GM23338 (cell line): ENCODE measurements around the gene GSTT4.

ENCODE experiments used
- CREB1 ChIP-seq: fragments of 250-450 bp; sonication (Bioruptor Pico); IDR thresholded peaks from 2 replicates; pipeline ENCODE4 v1.5.0; 2020; ENCODE audit warnings: low read depth, mild to moderate bottlenecking, moderate library complexity
- CTCF ChIP-seq, 2 experiments: fragments of 200-600 bp in 1 of 2; sonication (generic) in 1 of 2; conservative IDR thresholded peaks; 2 replicates each; pipeline versions ENCODE4 v1.5.1 to v1.6.1; 2016 to 2017; ENCODE audit warnings: antibody characterized with exemption in 2 of 2, low read depth in 2 of 2, mild to moderate bottlenecking in 2 of 2, moderate library complexity in 1 of 2
- EZH2 ChIP-seq: fragments of 200-600 bp; sonication (generic); IDR thresholded peaks from one replicate; pipeline ENCODE4 v1.8.0; 2017; ENCODE audit warnings: antibody characterized with exemption, mild to moderate bottlenecking, low read depth; ENCODE audit not compliant: unreplicated experiment
- EZH2phosphoT487 ChIP-seq: fragments of 200-600 bp; sonication (generic); IDR thresholded peaks from one replicate; pipeline ENCODE4 v1.8.1; 2018; ENCODE audit warnings: antibody characterized with exemption; ENCODE audit not compliant: unreplicated experiment
- JUNB ChIP-seq: IDR thresholded peaks from one replicate; pipeline ENCODE4 v1.6.1; 2016; ENCODE audit warnings: antibody characterized with exemption; ENCODE audit not compliant: unreplicated experiment
- POLR2AphosphoS5 ChIP-seq: IDR thresholded peaks from 2 replicates; pipeline ENCODE4 v1.6.1; 2016; ENCODE audit warnings: antibody characterized with exemption, low read depth
- REST ChIP-seq: IDR thresholded peaks from one replicate; pipeline ENCODE4 v1.6.1; 2018; ENCODE audit warnings: antibody characterized with exemption; ENCODE audit not compliant: unreplicated experiment
- STAT1 ChIP-seq: IDR thresholded peaks from one replicate; pipeline ENCODE4 v1.6.1; 2016; ENCODE audit warnings: antibody characterized with exemption; ENCODE audit not compliant: unreplicated experiment
- ZNF114 ChIP-seq: fragments of 250-450 bp; sonication (Bioruptor Pico); IDR thresholded peaks from 2 replicates; pipeline ENCODE4 v1.5.0; 2020; ENCODE audit warnings: mild to moderate bottlenecking, moderate library complexity

DNA sequence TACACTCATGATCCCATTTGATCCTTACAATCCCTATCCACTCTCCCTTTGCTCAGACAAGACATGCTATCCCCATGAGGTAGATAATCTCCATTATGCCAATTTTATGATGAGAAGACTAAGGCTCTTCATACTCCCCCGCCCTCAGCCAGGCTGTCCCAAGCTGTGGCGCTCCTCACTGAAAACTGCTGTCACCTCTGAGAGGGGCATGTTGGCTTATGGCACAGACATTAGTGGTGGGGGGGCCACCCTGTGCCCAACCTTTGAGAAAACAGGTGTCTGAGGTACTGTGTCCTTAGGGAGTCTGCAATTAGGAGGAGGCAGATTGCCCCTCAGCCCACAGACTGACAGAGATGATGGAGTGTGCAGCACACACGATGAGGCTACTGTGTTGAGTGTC is 36.2 kb downstream of the GSTT4 start:
- no peak for TF ChIP-seq CTCF (conservative IDR thresholded peaks at IDR 0.05; ENCODE audit: low read depth in 2 of 2)
- no peak for TF ChIP-seq POLR2AphosphoS5
- TF ChIP-seq REST = no peak
- no peak for TF ChIP-seq EZH2phosphoT487
- TF ChIP-seq EZH2 = no peak
- no peak for TF ChIP-seq CREB1 (CRISPR knock-in tag)
- no peak for TF ChIP-seq ZNF114 (CRISPR knock-in tag)
- no peak for TF ChIP-seq STAT1
- no peak for TF ChIP-seq JUNB
